Subcutaneous abdominal adipose tissue (tissue), 5 donors: Measurements from ENCODE around the gene FADS1.

Experiments used
- H3K27ac ChIP-seq: one replicate; pipeline ENCODE4 v1.7.0; 2013; ENCODE audit warnings: low read depth, mild to moderate bottlenecking, inconsistent platforms, low read length, moderate library complexity
- H3K27me3 ChIP-seq, 5 donors: one replicate each; pipeline ENCODE4 v1.7.0; 2013; ENCODE audit warnings: low read length in 5 of 5, inconsistent platforms in 1 of 5; ENCODE audit not compliant: control insufficient read depth in 5 of 5, insufficient read depth in 4 of 5
- H3K36me3 ChIP-seq, 5 donors: one replicate each; pipeline ENCODE4 v1.7.0; 2013; ENCODE audit warnings: low read length in 5 of 5; ENCODE audit not compliant: control insufficient read depth in 5 of 5, insufficient read depth in 5 of 5
- H3K4me1 ChIP-seq, 5 donors: one replicate each; pipeline ENCODE4 v1.7.0; 2013; ENCODE audit warnings: low read length in 5 of 5, mild to moderate bottlenecking in 3 of 5, moderate library complexity in 1 of 5; ENCODE audit not compliant: control insufficient read depth in 5 of 5, insufficient read depth in 5 of 5
- H3K4me3 ChIP-seq, 5 donors: one replicate each; pipeline ENCODE4 v1.7.0; 2013; ENCODE audit warnings: low read length in 5 of 5, low read depth in 1 of 5
- H3K9ac ChIP-seq, 5 donors: one replicate each; pipeline ENCODE4 v1.7.0; 2013; ENCODE audit warnings: low read length in 5 of 5, mild to moderate bottlenecking in 4 of 5, moderate library complexity in 3 of 5
- H3K9me3 ChIP-seq, 5 donors: one replicate each; pipeline ENCODE4 v1.7.0; 2013; ENCODE audit warnings: low read length in 5 of 5; ENCODE audit not compliant: control insufficient read depth in 5 of 5
- donor health status: healthy.
- donor health status: healthy.
- donor health status: healthy.
- donor health status: healthy.
- donor health status: healthy.

FADS1 gene

GRCh38 chr11:61784506-61784805, 32.3 kb downstream of the FADS1 start:
- H3K4me1 ChIP-seq: no peaks in the 10 kb centered on the region
- no peaks in the 10 kb centered on the region for H3K9me3 ChIP-seq
- H3K27ac ChIP-seq: no peak overlapping the region
- H3K4me3 ChIP-seq: no peak overlapping the region
- no peak overlapping the region for H3K9ac ChIP-seq
- H3K36me3 ChIP-seq: peaks cover 0 to 67% (median 51%) of the 10 kb centered on the region in 5 donors
- H3K27me3 ChIP-seq: peaks cover 0 to 3% (median 0%) of the 10 kb centered on the region in 5 donors

DNA sequence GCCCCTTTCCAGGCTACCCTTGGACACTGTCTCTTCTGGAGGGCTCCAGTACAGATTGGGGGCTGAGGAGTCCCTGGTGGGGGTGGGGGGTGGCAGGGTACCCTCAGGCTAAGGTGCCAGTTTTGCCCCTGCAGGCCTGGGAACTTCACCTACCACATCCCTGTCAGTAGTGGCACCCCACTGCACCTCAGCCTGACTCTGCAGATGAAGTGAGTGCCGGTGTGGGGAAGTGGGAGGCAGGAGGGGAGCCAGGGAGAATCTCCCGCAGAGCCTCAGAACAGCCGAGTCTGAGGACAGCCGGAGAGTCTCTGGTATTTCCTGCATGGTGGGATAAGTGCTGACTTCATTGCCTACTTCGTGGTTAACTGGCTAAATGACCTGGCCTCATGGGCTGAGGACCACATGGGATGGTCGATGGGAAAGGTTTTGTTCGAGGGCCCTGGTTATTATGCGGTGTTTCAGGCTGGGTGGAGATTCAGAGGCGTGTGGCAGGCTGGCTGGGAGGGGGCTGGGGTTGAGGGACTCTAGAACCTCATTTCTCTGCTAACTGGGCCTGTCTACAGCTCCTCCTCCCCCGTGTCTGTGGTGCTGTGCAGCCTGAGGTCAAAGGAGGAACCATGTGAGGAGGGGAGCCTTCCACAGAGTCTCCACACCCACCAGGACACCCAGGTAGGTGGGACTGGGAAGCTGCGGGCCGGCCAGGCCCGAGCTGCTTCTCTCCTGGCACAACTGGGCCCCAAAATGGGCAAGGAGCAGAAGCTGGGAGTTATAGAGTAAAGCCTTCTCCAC, 32.9 kb downstream of the FADS1 start:
- peaks cover 0 to 61% (median 45%) of the 10 kb centered on the region in 5 donors for H3K36me3 ChIP-seq
- H3K4me3 ChIP-seq: no peak overlapping the region
- H3K4me1 ChIP-seq: no peaks in the 10 kb centered on the region
- no peaks in the 10 kb centered on the region for H3K9me3 ChIP-seq
- H3K9ac ChIP-seq: no peak overlapping the region
- H3K27ac ChIP-seq: no peak overlapping the region
- peaks cover 0 to 3% (median 0%) of the 10 kb centered on the region in 5 donors for H3K27me3 ChIP-seq

DNA sequence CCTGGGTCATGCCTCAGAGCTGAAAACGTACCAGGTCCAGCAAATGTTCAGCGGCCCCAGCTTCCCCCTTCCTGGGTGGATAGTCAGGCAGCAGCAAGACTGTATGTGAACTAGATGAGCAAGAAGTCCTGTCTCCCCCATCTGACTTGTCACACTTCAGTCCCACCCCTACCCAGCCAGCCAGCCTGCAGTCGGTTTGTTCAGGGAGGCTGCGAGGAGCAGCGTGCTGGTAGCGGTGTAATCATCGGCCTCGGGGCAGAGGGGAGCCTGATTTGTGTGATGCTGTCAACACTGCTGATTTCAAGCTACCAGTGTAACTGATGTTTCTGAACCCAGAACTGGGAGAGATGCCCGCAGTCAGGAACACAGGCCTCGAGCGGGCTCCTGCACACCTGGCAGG, 34.0 kb downstream of the FADS1 start:
- H3K36me3 ChIP-seq: peaks cover 0 to 51% (median 36%) of the 10 kb centered on the region in 5 donors
- no peaks in the 10 kb centered on the region for H3K9me3 ChIP-seq
- peaks cover 0 to 3% (median 0%) of the 10 kb centered on the region in 5 donors for H3K27me3 ChIP-seq
- H3K27ac ChIP-seq: no peak overlapping the region
- no peak overlapping the region for H3K4me3 ChIP-seq
- H3K4me1 ChIP-seq: peaks cover 0 to under 1% (median under 1%) of the 10 kb centered on the region in 5 donors
- H3K9ac ChIP-seq: no peak overlapping the region

DNA sequence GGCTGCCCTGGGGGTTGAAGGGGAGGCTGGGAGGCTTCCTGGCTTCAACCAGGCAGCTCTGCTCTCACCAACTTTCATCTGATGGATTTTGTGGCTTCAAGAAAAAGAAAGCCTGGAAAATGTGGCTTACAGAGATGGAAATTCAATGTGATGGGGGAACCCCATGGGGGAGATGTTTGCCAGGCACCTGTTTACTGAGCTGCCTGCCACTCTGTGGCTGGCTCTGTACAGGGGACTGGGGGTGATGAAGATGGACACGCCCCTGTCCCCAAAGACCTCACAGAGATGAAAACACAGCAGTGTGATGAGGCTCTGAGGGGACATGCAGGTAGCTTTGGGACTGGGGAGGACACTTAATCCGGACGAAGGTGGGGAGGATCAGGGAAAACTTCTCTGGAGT, 34.5 kb downstream of the FADS1 start:
- H3K27ac ChIP-seq: no peak overlapping the region
- H3K4me1 ChIP-seq: peaks cover 0 to 5% (median 5%) of the 10 kb centered on the region in 5 donors
- no peaks in the 10 kb centered on the region for H3K9me3 ChIP-seq
- H3K27me3 ChIP-seq: peaks cover 0 to 3% (median 0%) of the 10 kb centered on the region in 5 donors
- H3K9ac ChIP-seq: no peak overlapping the region
- H3K36me3 ChIP-seq: peaks cover 0 to 46% (median 31%) of the 10 kb centered on the region in 5 donors
- no peak overlapping the region for H3K4me3 ChIP-seq

- Histone ChIP-seq H3K27ac (no peak overlapping the region), H3K9me3 (no peaks in the 10 kb centered on the region), H3K4me1 (peaks cover 0 to 12% (median 10%) of the 10 kb centered on the region in 5 donors), H3K4me3 (no peak overlapping the region), H3K9ac (no peak overlapping the region), H3K27me3 (peaks cover 0 to 8% (median 0%) of the 10 kb centered on the region in 5 donors), H3K36me3 (peaks cover 0 to 38% (median 24%) of the 10 kb centered on the region in 5 donors)
Observed at GRCh38 chr11:61781585-61781984, 35.2 kb downstream of the FADS1 start.

DNA sequence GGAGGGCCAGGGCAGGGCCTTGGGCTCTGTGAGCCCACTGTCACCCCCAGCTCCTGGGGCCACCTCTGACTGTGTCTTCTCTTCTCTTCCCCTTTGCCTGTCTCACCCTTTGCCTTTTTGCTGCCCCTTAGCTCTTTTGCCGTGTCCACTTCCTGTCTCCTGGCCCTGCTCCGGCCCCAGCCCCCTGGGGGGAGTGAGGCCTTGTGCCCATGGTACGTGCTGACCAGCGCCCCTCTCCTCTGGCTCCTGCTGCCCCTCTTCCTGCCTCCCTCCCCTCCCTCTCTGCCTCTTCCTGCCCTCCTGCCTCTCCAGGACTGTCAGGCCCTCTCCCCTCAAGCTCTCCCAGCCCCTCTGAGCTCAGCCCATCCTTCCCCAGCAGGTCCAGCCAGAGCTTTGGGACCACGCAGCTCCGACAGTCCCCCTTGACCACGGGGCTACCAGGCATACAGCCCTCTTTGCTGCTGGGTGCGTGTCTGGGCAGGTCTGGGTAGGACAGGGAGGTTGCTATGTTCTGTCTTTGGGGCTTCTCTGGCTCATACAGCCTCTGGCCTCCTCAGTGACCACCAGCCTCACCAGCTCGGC, 36.1 kb downstream of the FADS1 start:
- H3K4me3 ChIP-seq: no peak overlapping the region
- H3K27ac ChIP-seq: no peak overlapping the region
- peaks cover 0 to 29% (median 15%) of the 10 kb centered on the region in 5 donors for H3K36me3 ChIP-seq
- H3K27me3 ChIP-seq: peaks cover 0 to 9% (median 1%) of the 10 kb centered on the region in 5 donors
- H3K9me3 ChIP-seq: no peaks in the 10 kb centered on the region
- H3K9ac ChIP-seq: no peak overlapping the region
- H3K4me1 ChIP-seq: peaks cover 0 to 13% (median 10%) of the 10 kb centered on the region in 5 donors

DNA sequence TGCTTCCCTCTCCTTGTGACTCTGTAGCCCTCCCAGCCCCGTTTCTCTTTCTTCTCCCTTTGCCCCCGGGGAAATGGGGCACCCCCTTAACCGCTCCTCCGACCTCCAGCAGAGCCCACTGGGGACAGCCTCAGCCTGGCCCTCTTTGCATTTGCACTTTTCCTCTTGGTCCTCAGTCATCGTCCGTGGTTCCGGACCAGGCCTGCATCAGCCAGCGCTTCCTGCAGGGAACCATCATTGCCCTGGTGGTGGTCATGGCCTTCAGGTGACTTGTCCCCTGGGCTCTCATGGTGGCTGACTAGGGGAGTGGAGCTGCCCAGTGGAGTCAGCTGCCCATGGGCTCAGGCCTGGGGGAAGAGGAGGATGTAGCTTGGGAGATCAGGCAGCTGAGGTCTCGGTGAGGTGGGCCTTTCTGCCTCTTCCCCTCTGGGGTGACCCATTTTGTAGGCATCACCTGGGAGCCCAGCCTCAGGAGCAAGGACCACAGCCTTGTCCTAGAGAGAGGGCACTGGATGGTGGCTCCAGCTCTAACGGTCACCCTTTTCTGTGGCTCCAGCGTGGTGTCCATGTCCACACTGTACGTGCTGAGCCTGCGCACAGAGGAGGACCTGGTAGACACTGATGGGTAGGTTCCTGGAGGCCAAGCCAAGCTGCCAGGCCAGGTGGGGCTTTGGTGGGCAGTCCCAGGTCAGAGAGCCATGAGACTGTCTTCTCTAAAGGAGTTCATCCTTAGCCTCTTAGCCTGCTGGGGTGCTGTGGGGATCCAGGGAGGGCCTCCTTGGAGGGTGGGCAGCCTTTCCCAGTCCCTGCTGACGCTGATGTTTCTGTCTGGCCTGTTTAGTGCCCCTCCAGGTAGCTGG, 36.9 kb downstream of the FADS1 start:
- H3K4me1 ChIP-seq: peaks cover 0 to 13% (median 10%) of the 10 kb centered on the region in 5 donors
- H3K9ac ChIP-seq: no peak overlapping the region
- H3K9me3 ChIP-seq: no peaks in the 10 kb centered on the region
- peaks cover 0 to 15% (median 7%) of the 10 kb centered on the region in 5 donors for H3K27me3 ChIP-seq
- H3K4me3 ChIP-seq: no peak overlapping the region
- peaks cover 0 to 21% (median 7%) of the 10 kb centered on the region in 5 donors for H3K36me3 ChIP-seq
- H3K27ac ChIP-seq: no peak overlapping the region

GRCh38 chr11:61778920-61779650, 37.7 kb downstream of the FADS1 start:
- Histone ChIP-seq H3K36me3 (peaks cover 0 to 13% (median 2%) of the 10 kb centered on the region in 5 donors), H3K27me3 (peaks cover 0 to 15% (median 7%) of the 10 kb centered on the region in 5 donors), H3K9ac (no peak overlapping the region), H3K4me1 (peaks cover 0 to 13% (median 10%) of the 10 kb centered on the region in 5 donors), H3K9me3 (no peaks in the 10 kb centered on the region), H3K4me3 (no peak overlapping the region), H3K27ac (no peak overlapping the region)

GRCh38 chr11:61778357-61778886, 38.4 kb downstream of the FADS1 start:
- Histone ChIP-seq H3K4me3 (no peak overlapping the region), H3K36me3 (peaks cover 0 to 10% (median 0%) of the 10 kb centered on the region in 5 donors), H3K27me3 (peaks cover 0 to 15% (median 7%) of the 10 kb centered on the region in 5 donors), H3K9ac (no peak overlapping the region), H3K9me3 (no peaks in the 10 kb centered on the region), H3K27ac (no peak overlapping the region), H3K4me1 (peaks cover 0 to 13% (median 10%) of the 10 kb centered on the region in 5 donors)
